ENCODE data around the gene LUZP2.

DNA sequence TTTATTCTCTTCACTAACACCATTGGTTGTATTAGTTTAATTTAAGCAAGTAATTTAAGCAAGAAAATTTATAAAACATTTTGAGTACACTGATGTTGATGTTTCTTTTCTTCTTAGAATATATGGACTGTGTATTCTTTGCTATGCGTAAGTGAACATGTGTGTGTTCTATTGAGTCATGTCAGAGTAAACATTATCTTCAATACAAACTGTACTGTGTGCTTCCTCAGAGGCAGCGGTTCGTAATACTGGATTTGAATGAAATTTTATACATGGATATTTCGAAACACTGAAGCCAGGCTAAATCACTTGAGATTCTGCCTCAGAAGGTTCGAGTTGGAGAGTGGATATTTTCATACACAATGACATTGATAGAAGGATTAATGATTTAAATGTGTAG is 452.6 kb downstream of the LUZP2 start:
- no peak for TF ChIP-seq EZH2 (IDR thresholded peaks at IDR 0.05; ENCODE audit: low read length)
- TF ChIP-seq, protein P1, sequence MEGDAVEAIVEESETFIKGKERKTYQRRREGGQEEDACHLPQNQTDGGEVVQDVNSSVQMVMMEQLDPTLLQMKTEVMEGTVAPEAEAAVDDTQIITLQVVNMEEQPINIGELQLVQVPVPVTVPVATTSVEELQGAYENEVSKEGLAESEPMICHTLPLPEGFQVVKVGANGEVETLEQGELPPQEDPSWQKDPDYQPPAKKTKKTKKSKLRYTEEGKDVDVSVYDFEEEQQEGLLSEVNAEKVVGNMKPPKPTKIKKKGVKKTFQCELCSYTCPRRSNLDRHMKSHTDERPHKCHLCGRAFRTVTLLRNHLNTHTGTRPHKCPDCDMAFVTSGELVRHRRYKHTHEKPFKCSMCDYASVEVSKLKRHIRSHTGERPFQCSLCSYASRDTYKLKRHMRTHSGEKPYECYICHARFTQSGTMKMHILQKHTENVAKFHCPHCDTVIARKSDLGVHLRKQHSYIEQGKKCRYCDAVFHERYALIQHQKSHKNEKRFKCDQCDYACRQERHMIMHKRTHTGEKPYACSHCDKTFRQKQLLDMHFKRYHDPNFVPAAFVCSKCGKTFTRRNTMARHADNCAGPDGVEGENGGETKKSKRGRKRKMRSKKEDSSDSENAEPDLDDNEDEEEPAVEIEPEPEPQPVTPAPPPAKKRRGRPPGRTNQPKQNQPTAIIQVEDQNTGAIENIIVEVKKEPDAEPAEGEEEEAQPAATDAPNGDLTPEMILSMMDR (optimal IDR thresholded peaks at IDR 0.05 in 1 of 3, IDR thresholded peaks at IDR 0.05 in 1 of 3, conservative IDR thresholded peaks at IDR 0.05 in 1 of 3; ENCODE audit: extremely low read depth in 1 of 3, insufficient read depth in 2 of 3, low read length in 3 of 3): no peak
